GM21717 (cell line): ENCODE measurements around the gene PAK2.
"Not testable (repeated sequence)": the region's sequence is repeated elsewhere in the genome, so short reads cannot be mapped to it uniquely, and the experiment has no call there.

Source experiments
- ATAC-seq: cut with Tn5 transposase; IDR thresholded peaks from one replicate; pipeline ENCODE4 v1.9.1; 2021; ENCODE audit warnings: mild to moderate bottlenecking, moderate library complexity; ENCODE audit not compliant: unreplicated experiment

The PAK2 gene

DNA sequence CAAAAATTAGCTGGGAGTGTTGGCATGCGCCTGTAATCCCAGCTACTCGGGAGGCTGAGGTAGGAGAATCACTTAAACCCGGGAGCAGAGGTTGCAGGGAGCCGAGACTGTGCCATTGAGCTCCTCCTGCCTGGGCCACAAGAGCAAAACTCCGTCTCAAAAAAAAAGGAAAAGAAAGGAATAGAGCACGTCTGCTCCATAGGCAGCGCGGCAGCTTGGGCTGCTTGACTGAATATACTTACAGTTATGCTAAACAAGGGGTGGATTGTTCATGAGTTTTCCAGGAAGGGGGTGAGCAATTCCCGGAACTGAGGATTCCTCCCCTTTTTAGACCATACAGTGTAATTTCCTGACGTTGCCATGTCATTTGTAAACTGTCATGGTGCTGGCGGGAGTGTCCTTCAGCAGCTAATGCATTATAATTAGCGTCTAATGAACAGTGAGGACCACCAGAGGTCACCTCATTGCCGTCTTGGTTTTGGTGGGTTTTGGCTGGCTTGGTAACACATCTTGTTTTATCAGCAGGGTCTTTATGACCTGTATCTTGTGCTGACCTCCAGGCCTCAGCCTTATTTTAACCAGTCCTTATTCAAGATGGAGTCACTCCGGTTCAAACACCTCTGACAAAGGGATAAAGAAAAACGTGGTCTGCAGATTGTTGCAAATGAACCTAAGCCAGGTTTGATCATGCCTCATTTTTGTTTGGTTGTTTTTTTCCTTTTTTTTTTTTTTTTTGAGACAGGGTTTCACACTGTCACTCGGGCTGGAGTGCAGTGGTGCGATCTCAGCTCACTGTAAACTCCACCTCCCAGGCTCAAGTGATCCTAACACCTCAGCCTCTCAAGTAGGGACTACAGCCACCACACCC lies 103.1 kb downstream of the PAK2 start:
- ATAC-seq, result no peak

- ATAC-seq, result no peak
These were observed 103.9 kb downstream of the PAK2 start for GRCh38 chr3:196843435-196844110.

DNA sequence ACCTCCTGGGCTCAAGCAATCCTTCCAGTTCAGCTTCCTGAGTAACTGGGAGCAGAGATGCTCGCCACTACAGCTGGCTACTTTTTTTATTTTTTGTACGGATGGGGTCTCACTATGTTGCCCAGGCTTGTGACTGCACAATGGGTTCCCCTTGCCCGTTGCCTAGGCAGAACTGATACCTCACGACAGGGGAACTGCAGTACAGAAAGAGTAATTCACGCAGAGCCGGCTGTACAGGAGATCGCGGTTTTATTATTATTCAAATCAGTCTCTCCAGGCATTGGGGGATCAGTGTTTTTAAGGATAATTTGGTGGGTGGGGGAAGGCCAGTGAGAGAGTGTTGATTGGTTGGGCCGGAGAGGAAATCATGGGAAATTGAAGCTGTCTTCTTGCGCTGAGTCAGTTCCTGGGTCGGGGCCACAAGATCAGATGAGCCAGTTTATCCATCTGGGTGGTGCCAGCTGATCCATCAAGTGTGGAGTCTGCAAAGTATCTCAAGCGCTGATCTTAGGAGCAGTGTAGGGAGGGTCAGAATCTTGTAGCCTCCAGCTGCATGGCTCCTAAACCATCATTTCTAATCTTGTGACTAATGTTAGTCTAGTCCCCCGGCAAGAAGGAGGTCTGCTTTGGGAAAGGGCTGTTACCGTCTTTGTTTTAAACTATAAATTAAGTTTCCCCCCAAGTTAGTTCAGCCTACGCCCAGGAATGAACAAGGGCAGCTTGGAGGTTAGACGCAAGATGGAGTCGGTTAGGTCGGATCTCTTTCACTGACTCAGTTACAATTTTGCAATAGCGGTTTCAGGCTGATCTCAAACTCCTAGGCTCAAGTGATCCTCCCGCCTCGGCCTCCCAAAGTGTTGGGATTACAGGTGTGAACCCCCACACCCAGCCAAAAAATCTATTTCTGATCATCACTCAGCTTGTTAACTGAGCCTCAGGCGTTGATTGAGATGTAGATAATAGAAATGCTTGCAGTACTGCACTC lies 104.9 kb downstream of the PAK2 start:
- ATAC-seq, result not testable (repeated sequence)

DNA sequence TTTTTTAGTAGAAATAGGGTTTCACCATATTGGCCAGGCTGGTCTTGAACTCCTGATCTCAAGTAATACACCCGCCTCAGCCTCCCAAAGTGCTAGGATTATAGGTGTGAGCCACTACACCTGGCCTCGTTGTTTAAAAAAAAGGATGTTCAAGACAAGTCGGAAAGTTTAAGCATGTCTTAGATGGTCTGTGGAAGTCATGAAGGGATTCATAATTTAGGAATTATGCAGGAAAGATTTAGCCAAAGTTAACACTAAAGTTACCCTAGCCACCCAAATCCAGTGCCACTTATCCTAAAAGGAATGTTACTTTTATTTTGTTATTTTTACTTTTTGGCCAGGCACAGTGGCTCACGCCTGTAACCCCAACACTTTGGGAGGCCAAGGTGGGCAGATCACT lies 108.7 kb downstream of the PAK2 start:
- not testable (repeated sequence) for ATAC-seq

- no peak for ATAC-seq
These were observed 109.6 kb downstream of the PAK2 start for GRCh38 chr3:196849180-196849741.

DNA sequence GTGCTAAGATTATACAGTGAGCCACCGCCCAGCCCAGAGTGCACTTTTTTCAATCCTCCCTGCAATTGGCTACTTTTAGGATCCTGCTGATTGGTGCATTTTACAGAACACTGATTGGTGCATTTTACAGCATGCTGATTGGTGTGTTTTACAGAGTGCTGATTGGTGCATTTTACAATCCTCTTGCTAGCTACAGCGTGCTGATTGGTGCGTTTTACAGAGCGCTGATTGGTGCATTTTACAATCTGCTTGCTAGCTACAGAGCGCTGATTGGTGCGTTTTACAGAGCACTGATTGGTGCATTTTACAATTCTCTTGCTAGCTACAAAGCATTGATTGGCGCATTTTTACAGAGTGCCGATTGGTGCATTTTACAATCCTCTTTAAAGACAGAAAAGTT lies 123.3 kb downstream of the PAK2 start:
- not testable (repeated sequence) for ATAC-seq

DNA sequence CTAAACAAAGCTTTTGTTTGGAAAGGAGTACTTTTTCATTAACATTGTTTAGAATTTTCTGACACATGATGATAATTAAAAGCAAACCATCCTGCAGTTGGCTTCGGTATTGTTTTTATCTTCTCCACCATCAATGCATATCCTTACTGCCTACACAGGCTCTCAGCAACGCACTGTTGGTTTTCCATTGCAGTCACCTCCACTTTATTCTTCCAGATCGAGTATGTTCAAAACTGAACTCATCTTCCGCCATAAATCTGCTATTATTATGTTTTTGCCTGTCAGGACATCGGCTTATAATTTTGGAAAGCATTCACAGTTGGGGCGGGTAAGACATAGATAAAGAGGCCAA lies 127.5 kb downstream of the PAK2 start:
- ATAC-seq, result no peak

- peak; percentile 85 for ATAC-seq
These were observed 128.0 kb downstream of the PAK2 start, which contains the start of gene SENP5 for GRCh38 chr3:196867507-196868296. TSS of gene SENP5 (plus strand) at chr3:196867920. CDS start at chr3:196885182, 17,262 bp downstream.

GRCh38 chr3:196868297-196868661 lies 128.6 kb downstream of the PAK2 start:
- peak; percentile 26 for ATAC-seq

DNA sequence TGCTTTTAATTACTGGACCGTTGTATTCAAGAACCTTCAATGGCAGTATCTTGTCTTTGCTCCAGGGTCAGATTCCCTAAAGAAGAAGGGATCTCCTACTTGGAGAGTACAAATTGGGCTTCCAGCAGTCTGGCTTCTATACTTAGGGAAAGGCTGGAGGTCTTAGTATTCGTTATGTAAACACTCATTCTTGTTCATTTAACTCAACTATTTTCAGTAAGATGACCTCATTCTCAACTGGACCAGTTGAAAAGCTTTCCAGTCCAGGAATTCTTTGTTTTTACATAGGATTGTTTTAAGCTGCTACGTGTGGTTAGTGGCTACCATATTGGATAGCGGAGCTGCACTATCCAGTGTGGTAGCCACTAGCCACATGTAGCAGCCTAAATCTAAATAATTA lies 132.7 kb downstream of the PAK2 start:
- no peak for ATAC-seq

DNA sequence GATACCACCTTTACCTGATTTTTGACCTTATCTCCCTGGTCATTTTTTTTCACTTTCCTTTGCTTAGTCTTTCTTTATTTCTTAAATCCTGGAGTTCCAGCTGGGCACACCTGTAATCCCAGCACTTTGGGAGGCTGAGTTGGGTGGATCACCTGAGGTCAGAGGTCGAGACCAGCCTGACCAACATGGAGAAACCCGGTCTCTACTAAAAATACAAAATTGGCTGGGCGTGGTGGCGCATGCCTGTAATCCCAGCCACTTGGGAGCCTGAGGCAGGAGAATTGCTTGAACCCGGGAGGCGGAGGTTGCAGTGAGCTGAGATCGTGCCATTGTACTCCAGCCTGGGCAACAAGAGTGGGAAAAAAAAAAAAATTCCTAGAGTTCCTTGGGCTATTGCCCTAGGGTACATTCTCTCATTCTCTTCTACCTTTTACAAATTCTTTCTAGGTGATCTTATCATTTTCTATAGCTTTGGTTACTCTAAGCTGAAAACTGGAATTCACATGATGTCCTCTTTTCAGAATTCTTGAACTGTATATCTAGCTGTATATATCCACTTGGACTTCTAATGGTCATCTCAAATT lies 134.9 kb downstream of the PAK2 start:
- ATAC-seq, result not testable (repeated sequence)

GRCh38 chr3:196875258-196875657 lies 135.6 kb downstream of the PAK2 start:
- ATAC-seq, result no peak
